OCI-LY1 (cell line): Measurements from ENCODE around the gene ZDHHC20.

Experiments
- EZH2 ChIP-seq: fragments of 200-600 bp; sonication (generic), shearing (Covaris generic); IDR thresholded peaks from 2 replicates; pipeline ENCODE4 v1.8.0; 2017; ENCODE audit warnings: borderline replicate concordance, mixed run types, mild to moderate bottlenecking, antibody characterized with exemption, low read length, moderate library complexity, mixed read lengths
- TF ChIP-seq, protein P1 (sequence below): fragments of 200-600 bp; sonication (generic), shearing (Covaris generic); IDR thresholded peaks from 2 replicates; pipeline ENCODE4 v1.5.1; 2017; ENCODE audit warnings: mild to moderate bottlenecking, antibody characterized with exemption, low read length, moderate library complexity, mixed read lengths

DNA sequence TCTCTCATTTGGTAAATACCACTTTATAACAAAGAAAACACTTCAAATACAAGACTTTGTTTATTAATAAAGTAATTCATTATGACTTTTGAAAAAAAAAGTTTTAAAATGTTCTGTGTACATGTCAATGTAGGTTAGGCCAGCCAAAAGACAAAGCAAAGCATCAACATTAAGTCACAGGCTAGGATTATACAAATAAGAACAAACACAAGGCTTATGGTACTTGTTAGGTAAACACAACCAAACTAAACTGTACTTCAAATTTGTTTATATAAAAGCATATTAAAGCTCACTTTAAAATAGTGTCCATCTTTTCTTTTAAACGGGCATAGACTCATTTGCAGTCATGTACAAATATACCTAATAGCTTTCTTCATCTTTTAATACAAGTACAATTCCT, 86.6 kb downstream of the ZDHHC20 start:
- no peak for TF ChIP-seq EZH2
- TF ChIP-seq, protein P1, sequence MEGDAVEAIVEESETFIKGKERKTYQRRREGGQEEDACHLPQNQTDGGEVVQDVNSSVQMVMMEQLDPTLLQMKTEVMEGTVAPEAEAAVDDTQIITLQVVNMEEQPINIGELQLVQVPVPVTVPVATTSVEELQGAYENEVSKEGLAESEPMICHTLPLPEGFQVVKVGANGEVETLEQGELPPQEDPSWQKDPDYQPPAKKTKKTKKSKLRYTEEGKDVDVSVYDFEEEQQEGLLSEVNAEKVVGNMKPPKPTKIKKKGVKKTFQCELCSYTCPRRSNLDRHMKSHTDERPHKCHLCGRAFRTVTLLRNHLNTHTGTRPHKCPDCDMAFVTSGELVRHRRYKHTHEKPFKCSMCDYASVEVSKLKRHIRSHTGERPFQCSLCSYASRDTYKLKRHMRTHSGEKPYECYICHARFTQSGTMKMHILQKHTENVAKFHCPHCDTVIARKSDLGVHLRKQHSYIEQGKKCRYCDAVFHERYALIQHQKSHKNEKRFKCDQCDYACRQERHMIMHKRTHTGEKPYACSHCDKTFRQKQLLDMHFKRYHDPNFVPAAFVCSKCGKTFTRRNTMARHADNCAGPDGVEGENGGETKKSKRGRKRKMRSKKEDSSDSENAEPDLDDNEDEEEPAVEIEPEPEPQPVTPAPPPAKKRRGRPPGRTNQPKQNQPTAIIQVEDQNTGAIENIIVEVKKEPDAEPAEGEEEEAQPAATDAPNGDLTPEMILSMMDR = no peak
